ENCODE measurements around the gene SIM1. TPM values are rescaled to one million over a fixed set of nuclear protein-coding genes. Genes with fewer than 3 reads are reported as not detected.

The SIM1 gene
- total RNA-seq, 1 experiment from 2014 or later = not detected

DNA sequence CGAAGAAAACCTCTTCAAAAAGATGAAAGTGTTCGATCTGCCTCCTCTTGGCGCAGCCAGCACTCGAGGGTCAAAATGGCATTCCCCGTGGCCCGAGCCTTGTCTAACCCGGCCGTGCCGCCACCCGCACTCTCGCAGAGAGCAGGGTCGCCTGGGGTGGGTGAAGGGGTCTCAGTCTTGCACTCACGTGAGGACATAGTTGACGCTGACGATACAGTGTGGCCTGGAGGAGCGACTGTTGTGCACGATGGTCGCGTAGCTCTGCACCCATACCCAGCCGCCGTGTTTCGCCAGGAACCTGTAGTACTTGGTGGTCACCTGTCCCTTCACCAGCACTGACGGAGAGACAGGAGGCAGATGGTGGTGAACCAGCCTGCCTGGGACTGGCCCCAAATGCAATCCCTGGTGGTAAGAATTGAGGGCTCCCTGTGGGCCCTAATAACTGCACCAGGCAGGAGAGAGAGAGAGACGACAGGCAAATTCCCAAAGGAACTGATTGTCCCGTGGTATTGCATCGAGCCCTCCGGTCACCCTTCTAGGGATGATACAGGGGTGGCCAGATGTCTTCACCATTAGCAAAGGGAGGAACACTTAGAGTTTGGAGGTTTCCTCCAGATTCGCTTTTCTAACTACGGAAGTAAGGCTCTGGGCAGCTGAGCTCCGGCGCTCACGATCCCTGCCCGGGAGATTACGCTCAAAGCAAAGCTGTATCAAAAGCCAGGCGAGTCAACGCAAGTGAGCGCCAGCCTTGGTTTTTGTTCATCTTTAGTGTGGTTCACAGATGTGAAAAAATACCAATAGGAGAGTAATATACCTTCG lies 17.4 kb downstream of the SIM1 start:
- ChIA-PET POLR2A (no interaction called here), RAD21 (ENCODE audit: low non-redundant PET in 1 of 2, low total read pairs in 2 of 2, uncharacterized antibody in 2 of 2, unreplicated experiment in 2 of 2) (no interaction called here), CTCF (no interaction called here)
- intact Hi-C loops (cut with micrococcal nuclease) = no loop called here
- Histone ChIP-seq H3K27me3 (ENCODE audit: insufficient read depth, low read length) (no peaks in the 10 kb centered on the region), H3K79me2 (ENCODE audit: insufficient read depth, low read length) (no peaks in the 10 kb centered on the region), H3K27ac (ENCODE audit: low read depth, low read length) (no peak overlapping the region), H3K4me2 (ENCODE audit: low read length) (no peak overlapping the region), H3K9ac (ENCODE audit: low read length) (no peak overlapping the region), H3K9me3 (ENCODE audit: control insufficient read depth in 1 of 2, insufficient read depth in 1 of 2, low read depth in 1 of 2, low read length in 2 of 2) (no peaks in the 10 kb centered on the region), H3K4me1 (ENCODE audit: control insufficient read depth in 1 of 2, insufficient read depth in 2 of 2, low read length in 2 of 2) (no peaks in the 10 kb centered on the region), H3K4me3 (replicated peaks in 1 of 2; ENCODE audit: low read depth in 1 of 2, low read length in 2 of 2) (no peak overlapping the region), H3K36me3 (ENCODE audit: control insufficient read depth in 1 of 2, insufficient read depth in 2 of 2, low read length in 2 of 2) (no peaks in the 10 kb centered on the region), H3K9me2 (ENCODE audit: insufficient read depth) (no peaks in the 10 kb centered on the region), H2AFZ (ENCODE audit: low read depth, low read length, poor library complexity, severe bottlenecking) (no peak overlapping the region), H4K20me1 (ENCODE audit: insufficient read depth) (no peaks in the 10 kb centered on the region)
- no TSS peak for BruUV-seq (replicated peaks)
- no peak for TF ChIP-seq EZH2 (IDR thresholded peaks at IDR 0.05)
- no peak for TF ChIP-seq SIN3A (IDR thresholded peaks at IDR 0.05; ENCODE audit: low read depth)
- no peak for TF ChIP-seq SRF (IDR thresholded peaks at IDR 0.05; ENCODE audit: low read depth)
- TF ChIP-seq, protein P1, sequence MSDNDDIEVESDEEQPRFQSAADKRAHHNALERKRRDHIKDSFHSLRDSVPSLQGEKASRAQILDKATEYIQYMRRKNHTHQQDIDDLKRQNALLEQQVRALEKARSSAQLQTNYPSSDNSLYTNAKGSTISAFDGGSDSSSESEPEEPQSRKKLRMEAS (IDR thresholded peaks at IDR 0.05) = no peak
- no peak for TF ChIP-seq EGR1 (IDR thresholded peaks at IDR 0.05; ENCODE audit: low read depth)
- no peak for TF ChIP-seq ZFX (IDR thresholded peaks at IDR 0.05)
- no peak for TF ChIP-seq POLR2A (IDR thresholded peaks at IDR 0.05; ENCODE audit: borderline replicate concordance, extremely low read depth, insufficient read depth, insufficient read length)
- TF ChIP-seq ELF1 (IDR thresholded peaks at IDR 0.05; ENCODE audit: borderline replicate concordance, low read depth) = no peak
- TF ChIP-seq FOSL1 (IDR thresholded peaks at IDR 0.05; ENCODE audit: low read depth) = no peak
- TF ChIP-seq, protein P2, sequence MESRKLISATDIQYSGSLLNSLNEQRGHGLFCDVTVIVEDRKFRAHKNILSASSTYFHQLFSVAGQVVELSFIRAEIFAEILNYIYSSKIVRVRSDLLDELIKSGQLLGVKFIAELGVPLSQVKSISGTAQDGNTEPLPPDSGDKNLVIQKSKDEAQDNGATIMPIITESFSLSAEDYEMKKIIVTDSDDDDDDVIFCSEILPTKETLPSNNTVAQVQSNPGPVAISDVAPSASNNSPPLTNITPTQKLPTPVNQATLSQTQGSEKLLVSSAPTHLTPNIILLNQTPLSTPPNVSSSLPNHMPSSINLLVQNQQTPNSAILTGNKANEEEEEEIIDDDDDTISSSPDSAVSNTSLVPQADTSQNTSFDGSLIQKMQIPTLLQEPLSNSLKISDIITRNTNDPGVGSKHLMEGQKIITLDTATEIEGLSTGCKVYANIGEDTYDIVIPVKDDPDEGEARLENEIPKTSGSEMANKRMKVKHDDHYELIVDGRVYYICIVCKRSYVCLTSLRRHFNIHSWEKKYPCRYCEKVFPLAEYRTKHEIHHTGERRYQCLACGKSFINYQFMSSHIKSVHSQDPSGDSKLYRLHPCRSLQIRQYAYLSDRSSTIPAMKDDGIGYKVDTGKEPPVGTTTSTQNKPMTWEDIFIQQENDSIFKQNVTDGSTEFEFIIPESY (IDR thresholded peaks at IDR 0.05; ENCODE audit: extremely low read depth, insufficient replicate concordance, low read length) = no peak
- TF ChIP-seq EZH2phosphoT487 (IDR thresholded peaks at IDR 0.05; ENCODE audit: borderline replicate concordance) = no peak
- TF ChIP-seq CTCF (IDR thresholded peaks at IDR 0.05 in 2 of 3, conservative IDR thresholded peaks at IDR 0.05 in 1 of 3; ENCODE audit: borderline replicate concordance in 1 of 3, insufficient read depth in 1 of 3, low read depth in 2 of 3, low read length in 2 of 3) = no peak
- DNase-seq (ENCODE audit: low read depth, low spot score) (no peak), ATAC-seq (no peak)
